HL-60 (cell line): ENCODE results near the gene AHSG.

ENCODE experiments used
- DNase-seq, 2 experiments: peaks; one replicate each; pipeline ENCODE4 v3.0.0-alpha.2; 2010 to 2020; ENCODE audit warnings: low read depth in 1 of 2, low spot score in 1 of 2
- H3K27ac ChIP-seq: fragments of 250-450 bp; sonication (Bioruptor Pico); replicated peaks from 2 replicates; pipeline ENCODE4 v1.5.1; 2020; ENCODE audit warnings: mild to moderate bottlenecking, moderate library complexity
- H3K27me3 ChIP-seq: fragments of 250-450 bp; sonication (Bioruptor Pico); 2 replicates; pipeline ENCODE4 v1.5.1; 2021; ENCODE audit warnings: mild to moderate bottlenecking, moderate library complexity; ENCODE audit not compliant: insufficient read depth, poor library complexity, severe bottlenecking
- H3K4me3 ChIP-seq: replicated peaks from 2 replicates; pipeline ENCODE4 v1.5.1; 2011; ENCODE audit warnings: mild to moderate bottlenecking, control low read depth, low read length; ENCODE audit not compliant: insufficient read depth
- GABPA ChIP-seq: IDR thresholded peaks from 2 replicates; pipeline ENCODE4 v1.6.1; 2012; ENCODE audit warnings: low read depth
- POLR2AphosphoS5 ChIP-seq: IDR thresholded peaks from 2 replicates; pipeline ENCODE4 v1.6.1; 2012; ENCODE audit warnings: low read depth
- SPI1 ChIP-seq: IDR thresholded peaks from 2 replicates; pipeline ENCODE4 v1.6.1; 2012; ENCODE audit warnings: low read depth, mild to moderate bottlenecking, borderline replicate concordance
- TF ChIP-seq, protein P1 (sequence below): IDR thresholded peaks from 2 replicates; pipeline ENCODE4 v1.6.1; 2012; ENCODE audit warnings: low read depth; ENCODE audit not compliant: insufficient replicate concordance
- TF ChIP-seq, protein P2 (sequence below): IDR thresholded peaks from one replicate; pipeline ENCODE4 v1.5.1; 2011; ENCODE audit warnings: low read length, control low read depth, inconsistent platforms; ENCODE audit not compliant: insufficient read depth

Gene AHSG

DNA sequence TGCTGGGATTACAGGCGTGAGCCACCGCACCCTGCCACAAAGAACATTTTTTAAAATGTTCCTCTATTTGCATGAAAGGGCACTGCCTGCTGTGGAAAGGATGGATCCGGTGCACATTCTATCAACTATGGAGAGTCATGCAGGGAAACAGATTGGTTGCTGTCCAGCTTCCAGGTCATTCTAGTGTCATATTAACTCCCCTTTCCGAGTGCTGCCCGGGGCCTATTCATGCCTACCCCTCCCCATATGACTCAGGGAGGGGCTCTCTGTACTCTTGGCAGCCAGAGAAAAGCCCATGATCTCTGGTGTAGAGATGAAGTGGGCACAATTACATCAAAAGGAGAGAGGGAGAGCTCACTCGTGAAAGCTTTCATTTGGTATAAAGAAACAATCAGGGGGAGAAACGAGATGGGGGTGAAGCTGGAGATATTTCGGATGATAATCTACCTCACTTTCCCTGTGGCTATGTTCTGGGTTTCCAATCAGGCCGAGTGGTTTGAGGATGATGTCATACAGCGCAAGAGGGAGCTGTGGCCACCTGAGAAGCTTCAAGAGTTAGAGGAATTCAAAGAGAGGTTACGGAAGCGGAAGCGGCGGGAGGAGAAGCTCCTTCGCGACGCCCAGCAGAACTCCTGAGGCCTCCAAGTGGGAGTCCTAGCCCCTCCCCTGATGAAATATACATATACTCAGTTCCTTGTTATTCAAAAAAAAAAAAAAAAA, 16.1 kb upstream of the AHSG start:
- no peak overlapping the region for H3K27ac ChIP-seq
- H3K4me3 ChIP-seq, result no peak overlapping the region
- DNase-seq, result no peak
- TF ChIP-seq, protein P1, sequence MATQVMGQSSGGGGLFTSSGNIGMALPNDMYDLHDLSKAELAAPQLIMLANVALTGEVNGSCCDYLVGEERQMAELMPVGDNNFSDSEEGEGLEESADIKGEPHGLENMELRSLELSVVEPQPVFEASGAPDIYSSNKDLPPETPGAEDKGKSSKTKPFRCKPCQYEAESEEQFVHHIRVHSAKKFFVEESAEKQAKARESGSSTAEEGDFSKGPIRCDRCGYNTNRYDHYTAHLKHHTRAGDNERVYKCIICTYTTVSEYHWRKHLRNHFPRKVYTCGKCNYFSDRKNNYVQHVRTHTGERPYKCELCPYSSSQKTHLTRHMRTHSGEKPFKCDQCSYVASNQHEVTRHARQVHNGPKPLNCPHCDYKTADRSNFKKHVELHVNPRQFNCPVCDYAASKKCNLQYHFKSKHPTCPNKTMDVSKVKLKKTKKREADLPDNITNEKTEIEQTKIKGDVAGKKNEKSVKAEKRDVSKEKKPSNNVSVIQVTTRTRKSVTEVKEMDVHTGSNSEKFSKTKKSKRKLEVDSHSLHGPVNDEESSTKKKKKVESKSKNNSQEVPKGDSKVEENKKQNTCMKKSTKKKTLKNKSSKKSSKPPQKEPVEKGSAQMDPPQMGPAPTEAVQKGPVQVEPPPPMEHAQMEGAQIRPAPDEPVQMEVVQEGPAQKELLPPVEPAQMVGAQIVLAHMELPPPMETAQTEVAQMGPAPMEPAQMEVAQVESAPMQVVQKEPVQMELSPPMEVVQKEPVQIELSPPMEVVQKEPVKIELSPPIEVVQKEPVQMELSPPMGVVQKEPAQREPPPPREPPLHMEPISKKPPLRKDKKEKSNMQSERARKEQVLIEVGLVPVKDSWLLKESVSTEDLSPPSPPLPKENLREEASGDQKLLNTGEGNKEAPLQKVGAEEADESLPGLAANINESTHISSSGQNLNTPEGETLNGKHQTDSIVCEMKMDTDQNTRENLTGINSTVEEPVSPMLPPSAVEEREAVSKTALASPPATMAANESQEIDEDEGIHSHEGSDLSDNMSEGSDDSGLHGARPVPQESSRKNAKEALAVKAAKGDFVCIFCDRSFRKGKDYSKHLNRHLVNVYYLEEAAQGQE, result peak; percentile 59
- no peak for TF ChIP-seq POLR2AphosphoS5
- H3K27me3 ChIP-seq, result no peaks in the 10 kb centered on the region

DNA sequence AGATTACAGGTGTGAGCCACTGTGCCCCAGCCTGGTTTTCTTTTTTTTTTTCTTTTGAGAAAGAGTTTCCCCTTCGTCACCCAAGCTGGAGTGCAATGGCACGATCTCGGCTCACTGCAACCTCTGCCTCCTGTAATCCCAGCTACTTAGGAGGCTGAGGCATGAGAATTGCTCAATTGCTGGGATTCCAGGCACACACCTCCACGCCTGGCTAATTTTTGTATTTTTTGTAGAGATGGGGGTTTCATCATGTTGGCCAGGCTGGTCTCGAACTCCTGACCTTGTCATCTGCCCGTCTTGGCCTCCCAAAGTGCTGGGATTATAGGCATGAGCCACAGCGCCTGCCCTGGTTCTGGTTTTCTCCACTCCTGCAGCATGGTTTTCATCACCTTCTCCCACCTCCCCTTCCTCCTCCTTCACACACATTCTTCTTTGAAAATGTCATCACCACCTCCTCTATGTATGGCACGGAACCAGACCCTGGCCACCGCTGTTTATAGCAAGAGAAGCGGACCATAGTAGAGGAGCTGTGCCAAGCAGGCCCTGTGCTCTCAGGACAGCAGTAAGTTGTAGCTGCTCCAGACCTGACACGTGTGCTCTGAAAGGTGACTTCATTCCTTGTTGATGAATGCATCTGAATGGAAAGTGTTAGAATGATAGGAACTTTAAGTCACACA, 14.6 kb upstream of the AHSG start:
- no peak overlapping the region for H3K27ac ChIP-seq
- no peak for DNase-seq

DNA sequence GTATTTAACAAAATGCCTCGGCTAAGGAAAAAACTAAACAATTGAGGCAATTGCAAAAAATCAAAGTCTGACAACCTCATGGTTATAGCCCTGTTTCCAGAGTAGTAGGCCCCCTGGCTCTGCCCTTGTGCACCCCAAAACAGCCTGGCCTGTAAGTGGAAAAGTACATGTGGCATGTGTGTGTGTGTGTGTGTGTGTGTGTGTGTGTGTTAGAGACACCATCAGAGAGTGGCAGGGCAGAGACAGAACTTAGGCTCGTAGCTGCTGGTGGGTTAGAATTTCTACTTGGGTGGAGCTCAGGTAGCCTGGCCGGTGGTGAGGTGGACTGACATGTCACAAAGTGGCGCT, 14.1 kb upstream of the AHSG start:
- no peaks in the 10 kb centered on the region for H3K27me3 ChIP-seq
- H3K27ac ChIP-seq, result no peak overlapping the region
- TF ChIP-seq GABPA, result no peak
- TF ChIP-seq, protein P1, result no peak
- TF ChIP-seq, protein P2, sequence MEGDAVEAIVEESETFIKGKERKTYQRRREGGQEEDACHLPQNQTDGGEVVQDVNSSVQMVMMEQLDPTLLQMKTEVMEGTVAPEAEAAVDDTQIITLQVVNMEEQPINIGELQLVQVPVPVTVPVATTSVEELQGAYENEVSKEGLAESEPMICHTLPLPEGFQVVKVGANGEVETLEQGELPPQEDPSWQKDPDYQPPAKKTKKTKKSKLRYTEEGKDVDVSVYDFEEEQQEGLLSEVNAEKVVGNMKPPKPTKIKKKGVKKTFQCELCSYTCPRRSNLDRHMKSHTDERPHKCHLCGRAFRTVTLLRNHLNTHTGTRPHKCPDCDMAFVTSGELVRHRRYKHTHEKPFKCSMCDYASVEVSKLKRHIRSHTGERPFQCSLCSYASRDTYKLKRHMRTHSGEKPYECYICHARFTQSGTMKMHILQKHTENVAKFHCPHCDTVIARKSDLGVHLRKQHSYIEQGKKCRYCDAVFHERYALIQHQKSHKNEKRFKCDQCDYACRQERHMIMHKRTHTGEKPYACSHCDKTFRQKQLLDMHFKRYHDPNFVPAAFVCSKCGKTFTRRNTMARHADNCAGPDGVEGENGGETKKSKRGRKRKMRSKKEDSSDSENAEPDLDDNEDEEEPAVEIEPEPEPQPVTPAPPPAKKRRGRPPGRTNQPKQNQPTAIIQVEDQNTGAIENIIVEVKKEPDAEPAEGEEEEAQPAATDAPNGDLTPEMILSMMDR, result no peak
- no peak for TF ChIP-seq POLR2AphosphoS5
- TF ChIP-seq SPI1, result no peak
- no peak for DNase-seq
- H3K4me3 ChIP-seq, result no peak overlapping the region

More for the DNA sequence above, 14.6 kb upstream of the AHSG start:
- no peaks in the 10 kb centered on the region for H3K27me3 ChIP-seq
- TF ChIP-seq, protein P2, result no peak
- TF ChIP-seq SPI1, result no peak
- TF ChIP-seq POLR2AphosphoS5, result no peak
- TF ChIP-seq, protein P1, result no peak
- TF ChIP-seq GABPA, result no peak
- H3K4me3 ChIP-seq, result no peak overlapping the region
